ENCODE data around the gene SGMS1. TPM values are rescaled to one million over a fixed set of nuclear protein-coding genes. Genes with fewer than 3 reads are reported as not detected.

Gene SGMS1
- total RNA-seq, 4 donors from 2014 or later = 28.3 to 44.5 (median 41.7) TPM

GRCh38 chr10:50582046-50582445 lies 41.7 kb downstream of the SGMS1 start:
- in situ Hi-C loops (cut with MboI; ENCODE audit: low pct_ligation_motif_present in 1 of 4, low pct_unique_long_range_greater_than_20kb in 1 of 4, low sequenced_read_pairs in 3 of 4) = no loop called here
- H3K27ac ChIP-seq = no peak overlapping the region
- no peak for TF ChIP-seq EP300 (IDR thresholded peaks at IDR 0.05; ENCODE audit: low read depth)
- no peak for TF ChIP-seq CTCF (IDR thresholded peaks at IDR 0.05)
- no peak for TF ChIP-seq POLR2AphosphoS5 (IDR thresholded peaks at IDR 0.05)
- TF ChIP-seq POLR2A (IDR thresholded peaks at IDR 0.05) = no peak
- peaks cover 17 to 46% (median 32%) of the 10 kb centered on the region in 4 donors for H3K4me1 ChIP-seq
- H3K36me3 ChIP-seq = no peaks in the 10 kb centered on the region
- no peak for DNase-seq
- WGBS, 2 donors (ENCODE audit: low coverage in 1 of 2) = 85 to 100% methylated on average over 1 to 5 of the region's 5 CpGs
- no peak overlapping the region for H3K4me3 ChIP-seq
- intact Hi-C loops (cut with DNase I; ENCODE audit: low total_unique reads) = no loop called here
- no peaks in the 10 kb centered on the region for H3K27me3 ChIP-seq
- H3K9me3 ChIP-seq = no peaks in the 10 kb centered on the region

GRCh38 chr10:50580262-50580891 lies 43.4 kb downstream of the SGMS1 start:
- no peaks in the 10 kb centered on the region for H3K9me3 ChIP-seq
- H3K36me3 ChIP-seq = no peaks in the 10 kb centered on the region
- intact Hi-C loops (cut with DNase I; ENCODE audit: low total_unique reads) = no loop called here
- DNase-seq = no peak
- no peak for TF ChIP-seq POLR2AphosphoS5 (IDR thresholded peaks at IDR 0.05)
- no peak for TF ChIP-seq POLR2A (IDR thresholded peaks at IDR 0.05)
- TF ChIP-seq CTCF (IDR thresholded peaks at IDR 0.05) = no peak
- 70 to 75% methylated on average over 6 to 7 of the region's 7 CpGs for WGBS, 2 donors (ENCODE audit: low coverage in 1 of 2)
- H3K27me3 ChIP-seq = no peaks in the 10 kb centered on the region
- in situ Hi-C loops (cut with MboI; ENCODE audit: low pct_ligation_motif_present in 1 of 4, low pct_unique_long_range_greater_than_20kb in 1 of 4, low sequenced_read_pairs in 3 of 4) = no loop called here
- peaks cover 20 to 50% (median 39%) of the 10 kb centered on the region in 4 donors for H3K4me1 ChIP-seq
- no peak overlapping the region for H3K4me3 ChIP-seq
- peak overlapping the region in 2 of 4 donors; percentile 39 to 59 for H3K27ac ChIP-seq

GRCh38 chr10:50579491-50580261 lies 44.1 kb downstream of the SGMS1 start:
- TF ChIP-seq POLR2AphosphoS5 (IDR thresholded peaks at IDR 0.05) (peak in 2 of 3 donors; percentile 71 to 81), POLR2A (IDR thresholded peaks at IDR 0.05) (no peak), EP300 (IDR thresholded peaks at IDR 0.05; ENCODE audit: low read depth) (peak; percentile 84)
- in situ Hi-C loops (cut with MboI; ENCODE audit: low pct_ligation_motif_present in 1 of 4, low pct_unique_long_range_greater_than_20kb in 1 of 4, low sequenced_read_pairs in 3 of 4) (no loop called here), intact Hi-C loops (cut with DNase I; ENCODE audit: low total_unique reads) (no loop called here)
- Histone ChIP-seq H3K9me3 (no peaks in the 10 kb centered on the region), H3K4me3 (no peak overlapping the region), H3K36me3 (no peaks in the 10 kb centered on the region), H3K27me3 (no peaks in the 10 kb centered on the region), H3K27ac (peak overlapping the region in 3 of 4 donors; percentile 36 to 56 (median 45)), H3K4me1 (peaks cover 20 to 50% (median 39%) of the 10 kb centered on the region in 4 donors)
- WGBS, 2 donors (ENCODE audit: low coverage in 1 of 2) = 67 to 70% methylated on average over 3 to 4 of the region's 4 CpGs
- no peak for DNase-seq

- Histone ChIP-seq H3K27me3 (no peaks in the 10 kb centered on the region), H3K9me3 (no peaks in the 10 kb centered on the region), H3K27ac (no peak overlapping the region), H3K4me3 (no peak overlapping the region), H3K4me1 (peaks cover 20 to 50% (median 39%) of the 10 kb centered on the region in 4 donors), H3K36me3 (no peaks in the 10 kb centered on the region)
- in situ Hi-C loops (cut with MboI; ENCODE audit: low pct_ligation_motif_present in 1 of 4, low pct_unique_long_range_greater_than_20kb in 1 of 4, low sequenced_read_pairs in 3 of 4) = no loop called here
- TF ChIP-seq POLR2A (IDR thresholded peaks at IDR 0.05) (no peak), POLR2AphosphoS5 (IDR thresholded peaks at IDR 0.05) (no peak), EP300 (IDR thresholded peaks at IDR 0.05; ENCODE audit: low read depth) (no peak), CTCF (IDR thresholded peaks at IDR 0.05) (no peak)
- WGBS, 2 donors (ENCODE audit: low coverage in 1 of 2) = 95 to 100% methylated on average over 2 of the region's 2 CpGs
- intact Hi-C loops (cut with DNase I; ENCODE audit: low total_unique reads) = no loop called here
- no peak for DNase-seq
These were observed 44.8 kb downstream of the SGMS1 start for GRCh38 chr10:50578949-50579348.

All from transverse colon (tissue), 4 donors.